Measurements from ENCODE around the gene AGRP.

The AGRP gene

DNA sequence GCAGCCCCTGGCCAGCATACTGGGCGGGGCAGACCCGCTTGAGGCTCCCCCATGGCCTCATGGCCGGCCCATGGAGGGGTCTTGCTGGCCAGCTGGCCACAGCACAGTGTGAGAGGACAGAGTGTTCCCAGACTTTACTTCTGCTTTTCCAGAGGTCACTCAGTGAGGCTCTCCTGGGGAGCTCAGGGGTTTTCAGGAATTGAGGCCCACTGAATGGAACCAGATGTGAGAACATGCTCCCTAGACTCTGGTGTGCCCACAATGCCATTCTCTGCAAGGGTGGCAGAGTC is 23.5 kb downstream of the AGRP start:
- peak overlapping the region; percentile 4 for H2BK15ac ChIP-seq (ENCODE audit: low read depth, poor library complexity, severe bottlenecking)
- H4K91ac ChIP-seq (ENCODE audit: low read length), result no peak overlapping the region
- peaks cover 25 to 48% of the 10 kb centered on the region in 2 experiments for H3K36me3 ChIP-seq (ENCODE audit: control insufficient read depth in 1 of 2, insufficient read depth in 2 of 2, low read depth in 1 of 2, low read length in 2 of 2)
- DNase-seq, result no peak
- H2AK5ac ChIP-seq (ENCODE audit: low read length, severe bottlenecking), result no peak overlapping the region
- no peak overlapping the region for H4K8ac ChIP-seq (ENCODE audit: low read length)
- no peaks in the 10 kb centered on the region for H3K27me3 ChIP-seq (ENCODE audit: control insufficient read depth in 1 of 2, insufficient read depth in 1 of 2, low read length in 2 of 2)
- H3K14ac ChIP-seq (ENCODE audit: low read length in 2 of 2), result no peak overlapping the region
- no peak overlapping the region for H3K27ac ChIP-seq (ENCODE audit: low read length, poor library complexity, severe bottlenecking)
- H3K9ac ChIP-seq (ENCODE audit: low read length), result no peak overlapping the region
- H3K79me1 ChIP-seq (replicated peaks; ENCODE audit: low read length, poor library complexity, severe bottlenecking), result peaks cover 62% of the 10 kb centered on the region
- peak overlapping the region in 1 of 2 experiments; percentile 18 for H3K18ac ChIP-seq (ENCODE audit: low read depth in 1 of 2, low read length in 2 of 2)
- WGBS, result 94% methylated on average over 3 of the region's 3 CpGs
- peaks cover 44% of the 10 kb centered on the region for H3K4me1 ChIP-seq (ENCODE audit: control insufficient read depth, insufficient read depth, low read depth, low read length)
- no peak overlapping the region for H2BK12ac ChIP-seq (ENCODE audit: low read length in 2 of 2)
- H3K4me3 ChIP-seq (ENCODE audit: insufficient read depth in 1 of 2, low read depth in 1 of 2, low read length in 2 of 2), result no peak overlapping the region
- H3K4ac ChIP-seq (ENCODE audit: low read depth in 1 of 2, low read length in 2 of 2), result no peak overlapping the region
- H3K23ac ChIP-seq (ENCODE audit: low read length in 2 of 2), result peak overlapping the region in 1 of 2 experiments; percentile 30
- no peak overlapping the region for H3K4me2 ChIP-seq (ENCODE audit: low read length, poor library complexity, severe bottlenecking)
- H3K9me3 ChIP-seq (ENCODE audit: control insufficient read depth, low read length), result no peaks in the 10 kb centered on the region
- H2BK120ac ChIP-seq (ENCODE audit: low read depth, low read length), result no peak overlapping the region
- H2AFZ ChIP-seq (ENCODE audit: low read depth, low read length), result no peak overlapping the region
- no peak overlapping the region for H2BK5ac ChIP-seq (ENCODE audit: low read depth, low read length, poor library complexity, severe bottlenecking)

GRCh38 chr16:67459066-67459860 is 24.1 kb downstream of the AGRP start:
- Histone ChIP-seq H3K9ac (ENCODE audit: low read length) (peak overlapping the region; percentile 19), H2AFZ (ENCODE audit: low read depth, low read length) (no peak overlapping the region), H3K4me2 (ENCODE audit: low read length, poor library complexity, severe bottlenecking) (no peak overlapping the region), H3K14ac (ENCODE audit: low read length in 2 of 2) (no peak overlapping the region), H3K4me3 (ENCODE audit: insufficient read depth in 1 of 2, low read depth in 1 of 2, low read length in 2 of 2) (peak overlapping the region in 1 of 2 experiments; percentile 4), H3K4ac (ENCODE audit: low read depth in 1 of 2, low read length in 2 of 2) (peak overlapping the region in 1 of 2 experiments; percentile 28), H4K91ac (ENCODE audit: low read length) (no peak overlapping the region), H3K4me1 (ENCODE audit: control insufficient read depth, insufficient read depth, low read depth, low read length) (peaks cover 39% of the 10 kb centered on the region), H3K18ac (ENCODE audit: low read depth in 1 of 2, low read length in 2 of 2) (peak overlapping the region; percentile 10 to 41), H4K8ac (ENCODE audit: low read length) (no peak overlapping the region), H2BK12ac (ENCODE audit: low read length in 2 of 2) (peak overlapping the region in 1 of 2 experiments; percentile 45), H3K79me1 (replicated peaks; ENCODE audit: low read length, poor library complexity, severe bottlenecking) (peaks cover 60% of the 10 kb centered on the region), H2AK5ac (ENCODE audit: low read length, severe bottlenecking) (no peak overlapping the region), H3K36me3 (ENCODE audit: control insufficient read depth in 1 of 2, insufficient read depth in 2 of 2, low read depth in 1 of 2, low read length in 2 of 2) (peaks cover 29 to 45% of the 10 kb centered on the region in 2 experiments), H3K9me3 (ENCODE audit: control insufficient read depth, low read length) (no peaks in the 10 kb centered on the region), H3K27ac (ENCODE audit: low read length, poor library complexity, severe bottlenecking) (no peak overlapping the region), H3K23ac (ENCODE audit: low read length in 2 of 2) (peak overlapping the region; percentile 25 to 30), H2BK120ac (ENCODE audit: low read depth, low read length) (no peak overlapping the region), H3K27me3 (ENCODE audit: control insufficient read depth in 1 of 2, insufficient read depth in 1 of 2, low read length in 2 of 2) (no peaks in the 10 kb centered on the region), H2BK5ac (ENCODE audit: low read depth, low read length, poor library complexity, severe bottlenecking) (no peak overlapping the region), H2BK15ac (ENCODE audit: low read depth, poor library complexity, severe bottlenecking) (peak overlapping the region; percentile 33)
- peak; percentile 43 for DNase-seq
- WGBS, result 56% methylated on average over 7 of the region's 7 CpGs

DNA sequence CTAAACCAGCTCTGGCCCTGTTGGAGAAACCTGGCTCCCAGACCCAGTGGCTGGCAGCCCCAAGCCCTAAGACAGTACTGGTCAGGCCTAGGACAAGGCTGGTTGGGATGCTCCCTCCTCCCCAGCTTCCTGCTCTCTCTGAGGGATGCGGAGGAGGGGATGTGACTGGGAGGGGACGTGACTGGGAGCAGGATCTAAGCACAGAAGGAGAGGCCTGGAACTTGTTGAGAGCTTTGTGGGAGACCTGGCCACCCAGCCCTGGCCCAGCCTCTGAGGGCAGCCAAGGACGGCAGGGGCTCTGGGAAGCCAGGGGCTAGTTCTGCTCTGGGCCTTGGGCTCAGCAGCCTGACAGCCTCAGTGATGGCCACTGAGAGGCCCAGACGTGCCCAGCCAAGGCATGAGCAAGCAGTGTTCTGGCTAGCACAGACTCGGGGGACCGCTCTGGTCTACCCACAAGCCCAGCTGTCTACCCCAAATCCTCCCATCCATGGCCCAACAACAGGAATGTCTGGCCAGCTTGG is 25.2 kb downstream of the AGRP start:
- H3K4ac ChIP-seq (ENCODE audit: low read depth in 1 of 2, low read length in 2 of 2), result no peak overlapping the region
- H2BK12ac ChIP-seq (ENCODE audit: low read length in 2 of 2), result no peak overlapping the region
- H3K4me3 ChIP-seq (ENCODE audit: insufficient read depth in 1 of 2, low read depth in 1 of 2, low read length in 2 of 2), result no peak overlapping the region
- no peak overlapping the region for H3K27ac ChIP-seq (ENCODE audit: low read length, poor library complexity, severe bottlenecking)
- no peak overlapping the region for H2AK5ac ChIP-seq (ENCODE audit: low read length, severe bottlenecking)
- WGBS, result 82% methylated on average over 6 of the region's 6 CpGs
- no peak overlapping the region for H3K18ac ChIP-seq (ENCODE audit: low read depth in 1 of 2, low read length in 2 of 2)
- no peaks in the 10 kb centered on the region for H3K9me3 ChIP-seq (ENCODE audit: control insufficient read depth, low read length)
- H4K8ac ChIP-seq (ENCODE audit: low read length), result no peak overlapping the region
- peaks cover 28 to 44% of the 10 kb centered on the region in 2 experiments for H3K36me3 ChIP-seq (ENCODE audit: control insufficient read depth in 1 of 2, insufficient read depth in 2 of 2, low read depth in 1 of 2, low read length in 2 of 2)
- peaks cover 58% of the 10 kb centered on the region for H3K79me1 ChIP-seq (replicated peaks; ENCODE audit: low read length, poor library complexity, severe bottlenecking)
- no peak overlapping the region for H2BK5ac ChIP-seq (ENCODE audit: low read depth, low read length, poor library complexity, severe bottlenecking)
- no peak for DNase-seq
- no peak overlapping the region for H3K14ac ChIP-seq (ENCODE audit: low read length in 2 of 2)
- H3K9ac ChIP-seq (ENCODE audit: low read length), result peak overlapping the region; percentile 56
- H3K4me2 ChIP-seq (ENCODE audit: low read length, poor library complexity, severe bottlenecking), result no peak overlapping the region
- no peak overlapping the region for H2BK15ac ChIP-seq (ENCODE audit: low read depth, poor library complexity, severe bottlenecking)
- no peak overlapping the region for H2BK120ac ChIP-seq (ENCODE audit: low read depth, low read length)
- no peak overlapping the region for H3K23ac ChIP-seq (ENCODE audit: low read length in 2 of 2)
- H3K27me3 ChIP-seq (ENCODE audit: control insufficient read depth in 1 of 2, insufficient read depth in 1 of 2, low read length in 2 of 2), result no peaks in the 10 kb centered on the region
- peaks cover 38% of the 10 kb centered on the region for H3K4me1 ChIP-seq (ENCODE audit: control insufficient read depth, insufficient read depth, low read depth, low read length)
- H2AFZ ChIP-seq (ENCODE audit: low read depth, low read length), result no peak overlapping the region
- H4K91ac ChIP-seq (ENCODE audit: low read length), result peak overlapping the region; percentile 14

- no peak overlapping the region for H4K91ac ChIP-seq (ENCODE audit: low read length)
- no peak overlapping the region for H3K23ac ChIP-seq (ENCODE audit: low read length in 2 of 2)
- peaks cover 39% of the 10 kb centered on the region for H3K4me1 ChIP-seq (ENCODE audit: control insufficient read depth, insufficient read depth, low read depth, low read length)
- H2BK12ac ChIP-seq (ENCODE audit: low read length in 2 of 2), result no peak overlapping the region
- H2BK120ac ChIP-seq (ENCODE audit: low read depth, low read length), result no peak overlapping the region
- H3K14ac ChIP-seq (ENCODE audit: low read length in 2 of 2), result no peak overlapping the region
- peaks cover 60% of the 10 kb centered on the region for H3K79me1 ChIP-seq (replicated peaks; ENCODE audit: low read length, poor library complexity, severe bottlenecking)
- WGBS, result 75% methylated on average over 7 of the region's 7 CpGs
- no peak overlapping the region for H3K4me2 ChIP-seq (ENCODE audit: low read length, poor library complexity, severe bottlenecking)
- H3K18ac ChIP-seq (ENCODE audit: low read depth in 1 of 2, low read length in 2 of 2), result no peak overlapping the region
- no peak for DNase-seq
- H3K4ac ChIP-seq (ENCODE audit: low read depth in 1 of 2, low read length in 2 of 2), result no peak overlapping the region
- no peaks in the 10 kb centered on the region for H3K27me3 ChIP-seq (ENCODE audit: control insufficient read depth in 1 of 2, insufficient read depth in 1 of 2, low read length in 2 of 2)
- H3K4me3 ChIP-seq (ENCODE audit: insufficient read depth in 1 of 2, low read depth in 1 of 2, low read length in 2 of 2), result no peak overlapping the region
- H3K27ac ChIP-seq (ENCODE audit: low read length, poor library complexity, severe bottlenecking), result no peak overlapping the region
- H3K36me3 ChIP-seq (ENCODE audit: control insufficient read depth in 1 of 2, insufficient read depth in 2 of 2, low read depth in 1 of 2, low read length in 2 of 2), result peaks cover 33 to 50% of the 10 kb centered on the region in 2 experiments
- H2BK5ac ChIP-seq (ENCODE audit: low read depth, low read length, poor library complexity, severe bottlenecking), result no peak overlapping the region
- peak overlapping the region; percentile 56 for H3K9ac ChIP-seq (ENCODE audit: low read length)
- H2AK5ac ChIP-seq (ENCODE audit: low read length, severe bottlenecking), result no peak overlapping the region
- H3K9me3 ChIP-seq (ENCODE audit: control insufficient read depth, low read length), result no peaks in the 10 kb centered on the region
- H2BK15ac ChIP-seq (ENCODE audit: low read depth, poor library complexity, severe bottlenecking), result no peak overlapping the region
- H2AFZ ChIP-seq (ENCODE audit: low read depth, low read length), result no peak overlapping the region
- no peak overlapping the region for H4K8ac ChIP-seq (ENCODE audit: low read length)
Measured at GRCh38 chr16:67457611-67458010, 25.7 kb downstream of the AGRP start.
